HG03460 (cell line): ENCODE results near the gene PRSS22.

Experiments used
- ATAC-seq: cut with Tn5 transposase; IDR thresholded peaks from one replicate; pipeline ENCODE4 v1.9.1; 2021; ENCODE audit not compliant: unreplicated experiment

The PRSS22 gene

GRCh38 chr16:2881783-2882649 lies 24.0 kb upstream of the PRSS22 start:
- ATAC-seq = peak; percentile 18

- ATAC-seq = no peak
Observed at GRCh38 chr16:2879854-2880508, 22.0 kb upstream of the PRSS22 start.

- ATAC-seq = no peak
Observed at GRCh38 chr16:2874912-2875362, 17.0 kb upstream of the PRSS22 start.

GRCh38 chr16:2874032-2874911 lies 16.3 kb upstream of the PRSS22 start:
- ATAC-seq = no peak

GRCh38 chr16:2871926-2872325 lies 14.0 kb upstream of the PRSS22 start:
- ATAC-seq = no peak

GRCh38 chr16:2867987-2868789 lies 10.2 kb upstream of the PRSS22 start:
- ATAC-seq = peak; percentile 86

GRCh38 chr16:2867661-2867986 lies 9.7 kb upstream of the PRSS22 start:
- no peak for ATAC-seq

- no peak for ATAC-seq
Observed at GRCh38 chr16:2866431-2866830, 8.5 kb upstream of the PRSS22 start.

- ATAC-seq = no peak
Observed at GRCh38 chr16:2865651-2866050, 7.7 kb upstream of the PRSS22 start.

- no peak for ATAC-seq
Observed at GRCh38 chr16:2860826-2861567, 3.0 kb upstream of the PRSS22 start.

- ATAC-seq = no peak
Observed at GRCh38 chr16:2859686-2860265, 1.8 kb upstream of the PRSS22 start.

- ATAC-seq = no peak
Observed at GRCh38 chr16:2858245-2859025, 465 bp upstream of the PRSS22 start.

- no peak for ATAC-seq
Observed at GRCh38 chr16:2856686-2857450, 1.1 kb downstream of the PRSS22 start.

- ATAC-seq = no peak
Observed at GRCh38 chr16:2856061-2856670, 1.8 kb downstream of the PRSS22 start.

GRCh38 chr16:2855536-2855935 lies 2.4 kb downstream of the PRSS22 start:
- no peak for ATAC-seq

GRCh38 chr16:2854700-2855309 lies 3.2 kb downstream of the PRSS22 start:
- no peak for ATAC-seq

GRCh38 chr16:2853531-2854073 lies 4.4 kb downstream of the PRSS22 start:
- no peak for ATAC-seq
